SK-N-SH treated with all-trans-retinoic acid at 6 μM for 48 hours (cell line): ENCODE results near the gene KAT6B.

Source experiments
- CSDC2 ChIP-seq: fragments of 250-450 bp; sonication (Bioruptor Pico); IDR thresholded peaks from 2 replicates; pipeline ENCODE4 v1.5.0; 2020; ENCODE audit warnings: mild to moderate bottlenecking, moderate library complexity
- ISL1 ChIP-seq: fragments of 250-450 bp; sonication (Bioruptor Pico); IDR thresholded peaks from 2 replicates; pipeline ENCODE4 v2.1.2; 2022; ENCODE audit warnings: mild to moderate bottlenecking, moderate library complexity
- PATZ1 ChIP-seq: fragments of 250-450 bp; sonication (Bioruptor Pico); IDR thresholded peaks from 2 replicates; pipeline ENCODE4 v1.8.0; 2020; ENCODE audit warnings: mild to moderate bottlenecking, moderate library complexity, borderline replicate concordance
- TCF4 ChIP-seq: fragments of 250-450 bp; sonication (Bioruptor Pico); IDR thresholded peaks from 2 replicates; pipeline ENCODE4 v1.8.0; 2021; ENCODE audit warnings: mild to moderate bottlenecking, moderate library complexity, borderline replicate concordance

GRCh38 chr10:75014516-75015230 lies 188.3 kb downstream of the KAT6B start:
- TF ChIP-seq CSDC2 (CRISPR knock-in tag) (no peak), TCF4 (CRISPR knock-in tag) (no peak), PATZ1 (CRISPR knock-in tag) (no peak), ISL1 (CRISPR knock-in tag) (no peak)
